GM23338 (cell line): ENCODE results near the gene PCDHGB4.

Experiments
- CREB1 ChIP-seq: fragments of 250-450 bp; sonication (Bioruptor Pico); IDR thresholded peaks from 2 replicates; pipeline ENCODE4 v1.5.0; 2020; ENCODE audit warnings: low read depth, mild to moderate bottlenecking, moderate library complexity
- EZH2 ChIP-seq: fragments of 200-600 bp; sonication (generic); IDR thresholded peaks from one replicate; pipeline ENCODE4 v1.8.0; 2017; ENCODE audit warnings: antibody characterized with exemption, mild to moderate bottlenecking, low read depth; ENCODE audit not compliant: unreplicated experiment
- EZH2phosphoT487 ChIP-seq: fragments of 200-600 bp; sonication (generic); IDR thresholded peaks from one replicate; pipeline ENCODE4 v1.8.1; 2018; ENCODE audit warnings: antibody characterized with exemption; ENCODE audit not compliant: unreplicated experiment
- JUNB ChIP-seq: IDR thresholded peaks from one replicate; pipeline ENCODE4 v1.6.1; 2016; ENCODE audit warnings: antibody characterized with exemption; ENCODE audit not compliant: unreplicated experiment
- NANOG ChIP-seq: IDR thresholded peaks from 2 replicates; pipeline ENCODE4 v1.6.1; 2016; ENCODE audit warnings: antibody characterized with exemption, borderline replicate concordance
- POLR2AphosphoS5 ChIP-seq: IDR thresholded peaks from 2 replicates; pipeline ENCODE4 v1.6.1; 2016; ENCODE audit warnings: antibody characterized with exemption, low read depth
- STAT1 ChIP-seq: IDR thresholded peaks from one replicate; pipeline ENCODE4 v1.6.1; 2016; ENCODE audit warnings: antibody characterized with exemption; ENCODE audit not compliant: unreplicated experiment
- ZNF114 ChIP-seq: fragments of 250-450 bp; sonication (Bioruptor Pico); IDR thresholded peaks from 2 replicates; pipeline ENCODE4 v1.5.0; 2020; ENCODE audit warnings: mild to moderate bottlenecking, moderate library complexity
- ZNF331 ChIP-seq: fragments of 250-450 bp; sonication (Bioruptor Pico); IDR thresholded peaks from 2 replicates; pipeline ENCODE4 v1.5.0; 2020; ENCODE audit warnings: low read depth, mild to moderate bottlenecking, moderate library complexity
- TF ChIP-seq, protein P1 (sequence below), 2 experiments: fragments of 200-600 bp in 1 of 2; sonication (generic) in 1 of 2; conservative IDR thresholded peaks; 2 replicates each; pipeline versions ENCODE4 v1.5.1 to v1.6.1; 2016 to 2017; ENCODE audit warnings: antibody characterized with exemption in 2 of 2, low read depth in 2 of 2, mild to moderate bottlenecking in 2 of 2, moderate library complexity in 1 of 2
- TF ChIP-seq, protein P2 (sequence below): IDR thresholded peaks from one replicate; pipeline ENCODE4 v1.6.1; 2018; ENCODE audit warnings: antibody characterized with exemption; ENCODE audit not compliant: unreplicated experiment
- TF ChIP-seq, protein P3 (sequence below): IDR thresholded peaks from 2 replicates; pipeline ENCODE4 v1.6.1; 2016; ENCODE audit warnings: antibody characterized with exemption
- TF ChIP-seq, protein P4 (sequence below): fragments of 250-450 bp; sonication (Bioruptor Pico); IDR thresholded peaks from 2 replicates; pipeline ENCODE4 v1.5.0; 2020; ENCODE audit warnings: mild to moderate bottlenecking, moderate library complexity

DNA sequence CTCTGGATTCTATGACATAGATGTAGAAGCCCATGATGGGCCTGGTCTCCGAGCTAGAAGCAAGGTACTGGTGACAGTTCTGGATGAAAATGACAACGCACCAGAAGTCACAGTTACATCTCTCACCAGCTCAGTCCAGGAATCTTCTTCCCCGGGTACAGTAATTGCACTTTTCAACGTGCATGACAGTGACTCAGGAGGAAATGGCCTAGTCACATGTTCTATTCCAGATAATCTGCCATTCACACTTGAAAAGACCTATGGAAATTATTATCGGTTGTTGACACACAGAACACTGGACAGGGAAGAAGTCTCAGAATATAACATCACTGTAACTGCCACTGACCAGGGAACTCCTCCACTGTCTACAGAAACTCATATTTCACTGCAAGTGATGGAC, 31.4 kb upstream of the PCDHGB4 start:
- TF ChIP-seq JUNB (no peak), EZH2 (no peak), POLR2AphosphoS5 (no peak), CREB1 (CRISPR knock-in tag) (no peak), EZH2phosphoT487 (no peak), ZNF114 (CRISPR knock-in tag) (no peak), NANOG (no peak), ZNF331 (CRISPR knock-in tag) (no peak), STAT1 (no peak)
- TF ChIP-seq, protein P1, sequence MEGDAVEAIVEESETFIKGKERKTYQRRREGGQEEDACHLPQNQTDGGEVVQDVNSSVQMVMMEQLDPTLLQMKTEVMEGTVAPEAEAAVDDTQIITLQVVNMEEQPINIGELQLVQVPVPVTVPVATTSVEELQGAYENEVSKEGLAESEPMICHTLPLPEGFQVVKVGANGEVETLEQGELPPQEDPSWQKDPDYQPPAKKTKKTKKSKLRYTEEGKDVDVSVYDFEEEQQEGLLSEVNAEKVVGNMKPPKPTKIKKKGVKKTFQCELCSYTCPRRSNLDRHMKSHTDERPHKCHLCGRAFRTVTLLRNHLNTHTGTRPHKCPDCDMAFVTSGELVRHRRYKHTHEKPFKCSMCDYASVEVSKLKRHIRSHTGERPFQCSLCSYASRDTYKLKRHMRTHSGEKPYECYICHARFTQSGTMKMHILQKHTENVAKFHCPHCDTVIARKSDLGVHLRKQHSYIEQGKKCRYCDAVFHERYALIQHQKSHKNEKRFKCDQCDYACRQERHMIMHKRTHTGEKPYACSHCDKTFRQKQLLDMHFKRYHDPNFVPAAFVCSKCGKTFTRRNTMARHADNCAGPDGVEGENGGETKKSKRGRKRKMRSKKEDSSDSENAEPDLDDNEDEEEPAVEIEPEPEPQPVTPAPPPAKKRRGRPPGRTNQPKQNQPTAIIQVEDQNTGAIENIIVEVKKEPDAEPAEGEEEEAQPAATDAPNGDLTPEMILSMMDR (conservative IDR thresholded peaks at IDR 0.05; ENCODE audit: low read depth in 2 of 2): no peak
- TF ChIP-seq, protein P2, sequence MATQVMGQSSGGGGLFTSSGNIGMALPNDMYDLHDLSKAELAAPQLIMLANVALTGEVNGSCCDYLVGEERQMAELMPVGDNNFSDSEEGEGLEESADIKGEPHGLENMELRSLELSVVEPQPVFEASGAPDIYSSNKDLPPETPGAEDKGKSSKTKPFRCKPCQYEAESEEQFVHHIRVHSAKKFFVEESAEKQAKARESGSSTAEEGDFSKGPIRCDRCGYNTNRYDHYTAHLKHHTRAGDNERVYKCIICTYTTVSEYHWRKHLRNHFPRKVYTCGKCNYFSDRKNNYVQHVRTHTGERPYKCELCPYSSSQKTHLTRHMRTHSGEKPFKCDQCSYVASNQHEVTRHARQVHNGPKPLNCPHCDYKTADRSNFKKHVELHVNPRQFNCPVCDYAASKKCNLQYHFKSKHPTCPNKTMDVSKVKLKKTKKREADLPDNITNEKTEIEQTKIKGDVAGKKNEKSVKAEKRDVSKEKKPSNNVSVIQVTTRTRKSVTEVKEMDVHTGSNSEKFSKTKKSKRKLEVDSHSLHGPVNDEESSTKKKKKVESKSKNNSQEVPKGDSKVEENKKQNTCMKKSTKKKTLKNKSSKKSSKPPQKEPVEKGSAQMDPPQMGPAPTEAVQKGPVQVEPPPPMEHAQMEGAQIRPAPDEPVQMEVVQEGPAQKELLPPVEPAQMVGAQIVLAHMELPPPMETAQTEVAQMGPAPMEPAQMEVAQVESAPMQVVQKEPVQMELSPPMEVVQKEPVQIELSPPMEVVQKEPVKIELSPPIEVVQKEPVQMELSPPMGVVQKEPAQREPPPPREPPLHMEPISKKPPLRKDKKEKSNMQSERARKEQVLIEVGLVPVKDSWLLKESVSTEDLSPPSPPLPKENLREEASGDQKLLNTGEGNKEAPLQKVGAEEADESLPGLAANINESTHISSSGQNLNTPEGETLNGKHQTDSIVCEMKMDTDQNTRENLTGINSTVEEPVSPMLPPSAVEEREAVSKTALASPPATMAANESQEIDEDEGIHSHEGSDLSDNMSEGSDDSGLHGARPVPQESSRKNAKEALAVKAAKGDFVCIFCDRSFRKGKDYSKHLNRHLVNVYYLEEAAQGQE: no peak
- TF ChIP-seq, protein P3, sequence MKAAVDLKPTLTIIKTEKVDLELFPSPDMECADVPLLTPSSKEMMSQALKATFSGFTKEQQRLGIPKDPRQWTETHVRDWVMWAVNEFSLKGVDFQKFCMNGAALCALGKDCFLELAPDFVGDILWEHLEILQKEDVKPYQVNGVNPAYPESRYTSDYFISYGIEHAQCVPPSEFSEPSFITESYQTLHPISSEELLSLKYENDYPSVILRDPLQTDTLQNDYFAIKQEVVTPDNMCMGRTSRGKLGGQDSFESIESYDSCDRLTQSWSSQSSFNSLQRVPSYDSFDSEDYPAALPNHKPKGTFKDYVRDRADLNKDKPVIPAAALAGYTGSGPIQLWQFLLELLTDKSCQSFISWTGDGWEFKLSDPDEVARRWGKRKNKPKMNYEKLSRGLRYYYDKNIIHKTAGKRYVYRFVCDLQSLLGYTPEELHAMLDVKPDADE: no peak
- TF ChIP-seq, protein P4, sequence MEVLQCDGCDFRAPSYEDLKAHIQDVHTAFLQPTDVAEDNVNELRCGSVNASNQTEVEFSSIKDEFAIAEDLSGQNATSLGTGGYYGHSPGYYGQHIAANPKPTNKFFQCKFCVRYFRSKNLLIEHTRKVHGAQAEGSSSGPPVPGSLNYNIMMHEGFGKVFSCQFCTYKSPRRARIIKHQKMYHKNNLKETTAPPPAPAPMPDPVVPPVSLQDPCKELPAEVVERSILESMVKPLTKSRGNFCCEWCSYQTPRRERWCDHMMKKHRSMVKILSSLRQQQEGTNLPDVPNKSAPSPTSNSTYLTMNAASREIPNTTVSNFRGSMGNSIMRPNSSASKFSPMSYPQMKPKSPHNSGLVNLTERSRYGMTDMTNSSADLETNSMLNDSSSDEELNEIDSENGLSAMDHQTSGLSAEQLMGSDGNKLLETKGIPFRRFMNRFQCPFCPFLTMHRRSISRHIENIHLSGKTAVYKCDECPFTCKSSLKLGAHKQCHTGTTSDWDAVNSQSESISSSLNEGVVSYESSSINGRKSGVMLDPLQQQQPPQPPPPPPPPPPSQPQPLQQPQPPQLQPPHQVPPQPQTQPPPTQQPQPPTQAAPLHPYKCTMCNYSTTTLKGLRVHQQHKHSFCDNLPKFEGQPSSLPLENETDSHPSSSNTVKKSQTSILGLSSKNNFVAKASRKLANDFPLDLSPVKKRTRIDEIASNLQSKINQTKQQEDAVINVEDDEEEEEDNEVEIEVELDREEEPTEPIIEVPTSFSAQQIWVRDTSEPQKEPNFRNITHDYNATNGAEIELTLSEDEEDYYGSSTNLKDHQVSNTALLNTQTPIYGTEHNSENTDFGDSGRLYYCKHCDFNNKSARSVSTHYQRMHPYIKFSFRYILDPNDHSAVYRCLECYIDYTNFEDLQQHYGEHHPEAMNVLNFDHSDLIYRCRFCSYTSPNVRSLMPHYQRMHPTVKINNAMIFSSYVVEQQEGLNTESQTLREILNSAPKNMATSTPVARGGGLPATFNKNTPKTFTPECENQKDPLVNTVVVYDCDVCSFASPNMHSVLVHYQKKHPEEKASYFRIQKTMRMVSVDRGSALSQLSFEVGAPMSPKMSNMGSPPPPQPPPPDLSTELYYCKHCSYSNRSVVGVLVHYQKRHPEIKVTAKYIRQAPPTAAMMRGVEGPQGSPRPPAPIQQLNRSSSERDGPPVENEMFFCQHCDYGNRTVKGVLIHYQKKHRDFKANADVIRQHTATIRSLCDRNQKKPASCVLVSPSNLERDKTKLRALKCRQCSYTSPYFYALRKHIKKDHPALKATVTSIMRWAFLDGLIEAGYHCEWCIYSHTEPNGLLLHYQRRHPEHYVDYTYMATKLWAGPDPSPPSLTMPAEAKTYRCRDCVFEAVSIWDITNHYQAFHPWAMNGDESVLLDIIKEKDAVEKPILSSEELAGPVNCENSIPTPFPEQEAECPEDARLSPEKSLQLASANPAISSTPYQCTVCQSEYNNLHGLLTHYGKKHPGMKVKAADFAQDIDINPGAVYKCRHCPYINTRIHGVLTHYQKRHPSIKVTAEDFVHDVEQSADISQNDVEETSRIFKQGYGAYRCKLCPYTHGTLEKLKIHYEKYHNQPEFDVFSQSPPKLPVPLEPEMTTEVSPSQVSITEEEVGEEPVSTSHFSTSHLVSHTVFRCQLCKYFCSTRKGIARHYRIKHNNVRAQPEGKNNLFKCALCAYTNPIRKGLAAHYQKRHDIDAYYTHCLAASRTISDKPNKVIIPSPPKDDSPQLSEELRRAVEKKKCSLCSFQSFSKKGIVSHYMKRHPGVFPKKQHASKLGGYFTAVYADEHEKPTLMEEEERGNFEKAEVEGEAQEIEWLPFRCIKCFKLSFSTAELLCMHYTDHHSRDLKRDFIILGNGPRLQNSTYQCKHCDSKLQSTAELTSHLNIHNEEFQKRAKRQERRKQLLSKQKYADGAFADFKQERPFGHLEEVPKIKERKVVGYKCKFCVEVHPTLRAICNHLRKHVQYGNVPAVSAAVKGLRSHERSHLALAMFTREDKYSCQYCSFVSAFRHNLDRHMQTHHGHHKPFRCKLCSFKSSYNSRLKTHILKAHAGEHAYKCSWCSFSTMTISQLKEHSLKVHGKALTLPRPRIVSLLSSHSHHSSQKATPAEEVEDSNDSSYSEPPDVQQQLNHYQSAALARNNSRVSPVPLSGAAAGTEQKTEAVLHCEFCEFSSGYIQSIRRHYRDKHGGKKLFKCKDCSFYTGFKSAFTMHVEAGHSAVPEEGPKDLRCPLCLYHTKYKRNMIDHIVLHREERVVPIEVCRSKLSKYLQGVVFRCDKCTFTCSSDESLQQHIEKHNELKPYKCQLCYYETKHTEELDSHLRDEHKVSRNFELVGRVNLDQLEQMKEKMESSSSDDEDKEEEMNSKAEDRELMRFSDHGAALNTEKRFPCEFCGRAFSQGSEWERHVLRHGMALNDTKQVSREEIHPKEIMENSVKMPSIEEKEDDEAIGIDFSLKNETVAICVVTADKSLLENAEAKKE (CRISPR knock-in tag): no peak
